CD14-positive monocyte (primary cell): ENCODE measurements around the gene CREB5. TPM values are rescaled to one million over a fixed set of nuclear protein-coding genes. Genes with fewer than 3 reads are reported as not detected.

ENCODE experiments used
- DNase-seq, 3 donors: peaks; one replicate each; pipeline ENCODE4 v3.0.0-alpha.2; 2011 to 2022
- H2AFZ ChIP-seq: 2 replicates; pipeline ENCODE4 v1.6.0; 2012; ENCODE audit warnings: mild to moderate bottlenecking, low read depth, low read length, inconsistent platforms; ENCODE audit not compliant: insufficient read depth, poor library complexity, severe bottlenecking
- H3K27ac ChIP-seq, 2 donors: 1 replicate in 1 of 2; 2 replicates in 1 of 2; pipeline ENCODE4 v1.5.1; 2012 to 2013; ENCODE audit warnings: low read length in 2 of 2, control low read depth in 1 of 2, inconsistent platforms in 1 of 2, low read depth in 1 of 2, mild to moderate bottlenecking in 1 of 2
- H3K27me3 ChIP-seq, 2 donors: one replicate each; pipeline versions ENCODE4 v1.6.0 to v1.6.1; 2011 to 2013; ENCODE audit warnings: low read length in 2 of 2; ENCODE audit not compliant: control insufficient read depth in 2 of 2, insufficient read depth in 2 of 2
- H3K36me3 ChIP-seq, 2 donors: replicated peaks in 1 of 2; 1 replicate in 1 of 2; 2 replicates in 1 of 2; pipeline versions ENCODE4 v1.5.1 to v1.6.1; 2012 to 2013; ENCODE audit warnings: low read length in 2 of 2, control low read depth in 1 of 2, inconsistent platforms in 1 of 2, mild to moderate bottlenecking in 1 of 2; ENCODE audit not compliant: insufficient read depth in 2 of 2, control insufficient read depth in 1 of 2
- H3K4me1 ChIP-seq, 2 donors: 1 replicate in 1 of 2; 2 replicates in 1 of 2; pipeline versions ENCODE4 v1.5.1 to v1.6.1; 2012 to 2013; ENCODE audit warnings: low read length in 2 of 2, control low read depth in 1 of 2, inconsistent platforms in 1 of 2, mild to moderate bottlenecking in 1 of 2, moderate library complexity in 1 of 2; ENCODE audit not compliant: insufficient read depth in 2 of 2, control insufficient read depth in 1 of 2
- H3K4me2 ChIP-seq: replicated peaks from 2 replicates; pipeline ENCODE3; 2012; ENCODE audit warnings: low read length, moderate library complexity, mild to moderate bottlenecking; ENCODE audit not compliant: poor library complexity, severe bottlenecking; ENCODE audit errors: extremely low read depth
- H3K4me3 ChIP-seq, 3 experiments: fragments of 200-600 bp in 1 of 3; sonication (generic) in 1 of 3; replicated peaks in 1 of 3; 1 replicate in 2 of 3; 2 replicates in 1 of 3; pipeline ENCODE4 v1.5.1; 2011 to 2013; ENCODE audit warnings: low read length in 3 of 3, mild to moderate bottlenecking in 3 of 3, control low read depth in 2 of 3, low read depth in 2 of 3, inconsistent platforms in 1 of 3, moderate library complexity in 1 of 3
- H3K79me2 ChIP-seq: 2 replicates; pipeline ENCODE4 v1.6.0; 2012; ENCODE audit warnings: mild to moderate bottlenecking, control low read depth, inconsistent platforms, low read length, moderate library complexity; ENCODE audit not compliant: insufficient read depth
- H3K9ac ChIP-seq: 2 replicates; pipeline ENCODE4 v1.6.0; 2017; ENCODE audit warnings: low read length, mild to moderate bottlenecking; ENCODE audit not compliant: insufficient read depth, poor library complexity, severe bottlenecking
- H3K9me3 ChIP-seq, 2 donors: replicated peaks in 1 of 2; 1 replicate in 1 of 2; 2 replicates in 1 of 2; pipeline versions ENCODE4 v1.5.1 to v1.6.1; 2012 to 2013; ENCODE audit warnings: low read length in 2 of 2, control low read depth in 1 of 2; ENCODE audit not compliant: control insufficient read depth in 1 of 2, insufficient read depth in 1 of 2
- H4K20me1 ChIP-seq: 2 replicates; pipeline ENCODE4 v1.6.0; 2012; ENCODE audit warnings: mild to moderate bottlenecking, low read length, control low read depth, moderate library complexity; ENCODE audit not compliant: insufficient read depth
- H3K27ac Mint-ChIP-seq, 7 donors: one replicate each; pipeline ENCODE4 v1.8.0; 2020; ENCODE audit warnings: mild to moderate bottlenecking in 7 of 7, mixed read lengths in 7 of 7, moderate library complexity in 6 of 7, inconsistent platforms in 2 of 7
- H3K27me3 Mint-ChIP-seq, 3 donors: one replicate each; pipeline ENCODE4 v1.8.0; 2021 to 2022; ENCODE audit warnings: low read depth in 3 of 3, mild to moderate bottlenecking in 3 of 3, mixed read lengths in 3 of 3, moderate library complexity in 3 of 3, inconsistent platforms in 1 of 3
- H3K36me3 Mint-ChIP-seq, 2 donors: one replicate each; pipeline ENCODE4 v1.8.0; 2020; ENCODE audit warnings: mixed read lengths in 2 of 2, inconsistent platforms in 1 of 2, mild to moderate bottlenecking in 1 of 2
- H3K4me1 Mint-ChIP-seq: one replicate; pipeline ENCODE4 v1.8.0; 2020; ENCODE audit warnings: mild to moderate bottlenecking, mixed read lengths
- H3K4me3 Mint-ChIP-seq, 2 donors: one replicate each; pipeline ENCODE4 v1.8.0; 2020; ENCODE audit warnings: mild to moderate bottlenecking in 2 of 2, mixed read lengths in 2 of 2, moderate library complexity in 1 of 2
- H3K9me3 Mint-ChIP-seq, 7 donors: one replicate each; pipeline ENCODE4 v1.8.0; 2020 to 2022; ENCODE audit warnings: mixed read lengths in 7 of 7, mild to moderate bottlenecking in 6 of 7, moderate library complexity in 6 of 7, inconsistent platforms in 2 of 7
- WGBS: methylation state at CpG from one replicate; pipeline ENCODE4 v1.1.5; 2013; ENCODE audit warnings: missing lambda C conversion rate; ENCODE audit not compliant: insufficient coverage; 5-methylcytosine and 5-hydroxymethylcytosine counted together
- intact Hi-C, 2 donors: fragments of 100-400 bp; cut with micrococcal nuclease; formaldehyde crosslinking; loops; one replicate each; pipeline versions ENCODE4 v1.15.0 to v1.15.1; 2023
- polyA plus RNA-seq, 3 donors: library from polyadenylated mRNA; depleted of rRNA in 1 of 3; unstranded in 2 of 3; stranded (reverse) in 1 of 3; fragments of 300-500 nt in 2 of 3; fragments of >200 nt in 1 of 3; fragmentation: Illumina TruSeq in 2 of 3; gene quantifications; 1 replicate in 2 of 3; 2 replicates in 1 of 3; pipeline ENCODE4 v1.2.3, GENCODE V29; 2012 to 2021
- TF ChIP-seq, protein P1 (sequence below): fragments of 200-600 bp; IDR thresholded peaks from one replicate; pipeline ENCODE4 v1.8.0; 2022; ENCODE audit warnings: antibody characterized with exemption, mild to moderate bottlenecking

Gene CREB5
- polyA plus RNA-seq, 3 donors: 25.1 to 72.3 (median 44.2) TPM

DNA sequence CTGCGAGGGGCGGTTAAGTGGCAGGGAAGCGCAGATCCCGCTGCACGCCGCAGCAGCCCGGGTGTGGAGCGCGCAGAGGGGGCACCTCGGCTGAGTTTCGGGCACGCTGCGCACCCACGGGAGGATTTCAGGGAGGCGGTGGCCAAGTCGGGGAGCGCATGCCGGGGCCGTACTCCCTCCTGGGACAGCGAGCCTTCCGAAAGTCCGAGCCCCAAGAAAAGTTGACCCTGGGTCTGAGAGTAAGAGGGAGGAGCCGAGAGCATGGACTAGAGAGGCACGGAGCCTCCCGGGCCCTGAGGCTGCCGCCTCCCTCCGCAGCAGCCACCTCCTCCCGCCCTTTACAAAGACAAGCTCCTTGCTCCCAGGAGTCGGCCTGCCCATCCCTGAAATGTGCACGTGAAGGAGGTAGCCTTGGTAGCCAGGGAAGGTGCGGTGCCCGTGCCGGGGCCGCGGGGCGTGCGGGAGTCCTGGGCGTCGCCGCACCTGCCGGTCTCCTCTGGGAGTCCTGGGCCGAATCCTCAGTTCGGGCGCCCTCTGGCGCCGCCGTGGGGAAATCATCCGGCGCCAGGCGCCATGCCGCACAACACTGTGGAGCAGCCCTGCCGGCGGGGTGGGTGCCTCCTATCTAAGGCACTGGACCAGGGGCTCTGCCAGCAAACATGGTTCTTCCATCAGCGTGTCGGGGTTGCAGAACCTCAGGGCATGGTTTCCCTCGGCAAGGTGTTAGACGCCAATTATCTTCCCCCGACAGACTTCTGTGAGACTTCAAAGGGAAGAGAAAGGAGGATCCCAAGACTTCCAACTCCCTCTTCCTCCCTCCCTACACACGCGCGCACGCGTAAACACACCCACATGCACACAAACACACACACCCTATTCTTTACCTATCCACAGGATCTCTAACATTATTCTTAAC is 441.8 kb downstream of the CREB5 start:
- peaks cover 0 to 4% (median 0%) of the 10 kb centered on the region in 7 donors for H3K9me3 Mint-ChIP-seq
- H3K79me2 ChIP-seq: no peaks in the 10 kb centered on the region
- peak overlapping the region; percentile 47 for H3K9ac ChIP-seq
- peaks cover 15% of the 10 kb centered on the region for H3K4me1 Mint-ChIP-seq
- H3K27me3 Mint-ChIP-seq: peaks cover 57 to 79% (median 60%) of the 10 kb centered on the region in 3 donors
- peak overlapping the region; percentile 92 for H3K4me2 ChIP-seq
- H3K36me3 ChIP-seq: no peaks in the 10 kb centered on the region
- H3K27ac Mint-ChIP-seq: no peak overlapping the region
- TF ChIP-seq, protein P1, sequence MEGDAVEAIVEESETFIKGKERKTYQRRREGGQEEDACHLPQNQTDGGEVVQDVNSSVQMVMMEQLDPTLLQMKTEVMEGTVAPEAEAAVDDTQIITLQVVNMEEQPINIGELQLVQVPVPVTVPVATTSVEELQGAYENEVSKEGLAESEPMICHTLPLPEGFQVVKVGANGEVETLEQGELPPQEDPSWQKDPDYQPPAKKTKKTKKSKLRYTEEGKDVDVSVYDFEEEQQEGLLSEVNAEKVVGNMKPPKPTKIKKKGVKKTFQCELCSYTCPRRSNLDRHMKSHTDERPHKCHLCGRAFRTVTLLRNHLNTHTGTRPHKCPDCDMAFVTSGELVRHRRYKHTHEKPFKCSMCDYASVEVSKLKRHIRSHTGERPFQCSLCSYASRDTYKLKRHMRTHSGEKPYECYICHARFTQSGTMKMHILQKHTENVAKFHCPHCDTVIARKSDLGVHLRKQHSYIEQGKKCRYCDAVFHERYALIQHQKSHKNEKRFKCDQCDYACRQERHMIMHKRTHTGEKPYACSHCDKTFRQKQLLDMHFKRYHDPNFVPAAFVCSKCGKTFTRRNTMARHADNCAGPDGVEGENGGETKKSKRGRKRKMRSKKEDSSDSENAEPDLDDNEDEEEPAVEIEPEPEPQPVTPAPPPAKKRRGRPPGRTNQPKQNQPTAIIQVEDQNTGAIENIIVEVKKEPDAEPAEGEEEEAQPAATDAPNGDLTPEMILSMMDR: peak; percentile 96
- H3K4me1 ChIP-seq: peaks cover 10 to 16% of the 10 kb centered on the region in 2 donors
- peak overlapping the region; percentile 84 to 92 for H3K4me3 Mint-ChIP-seq
- H3K27ac ChIP-seq: no peak overlapping the region
- H4K20me1 ChIP-seq: no peaks in the 10 kb centered on the region
- WGBS: 2% methylated on average over 49 of the region's 63 CpGs
- peak; percentile 51 to 66 (median 58) for DNase-seq
- peak overlapping the region; percentile 97 for H2AFZ ChIP-seq
- no peaks in the 10 kb centered on the region for H3K9me3 ChIP-seq
- H3K36me3 Mint-ChIP-seq: no peaks in the 10 kb centered on the region
- peaks cover 40 to 57% of the 10 kb centered on the region in 2 donors for H3K27me3 ChIP-seq
- intact Hi-C loops: loop anchor here (5.0 to 10.0 kb wide), 3 partner anchors 239 to 467 kb away; no protein-coding TSS in a partner anchor
- peak overlapping the region; percentile 20 to 81 (median 55) for H3K4me3 ChIP-seq

DNA sequence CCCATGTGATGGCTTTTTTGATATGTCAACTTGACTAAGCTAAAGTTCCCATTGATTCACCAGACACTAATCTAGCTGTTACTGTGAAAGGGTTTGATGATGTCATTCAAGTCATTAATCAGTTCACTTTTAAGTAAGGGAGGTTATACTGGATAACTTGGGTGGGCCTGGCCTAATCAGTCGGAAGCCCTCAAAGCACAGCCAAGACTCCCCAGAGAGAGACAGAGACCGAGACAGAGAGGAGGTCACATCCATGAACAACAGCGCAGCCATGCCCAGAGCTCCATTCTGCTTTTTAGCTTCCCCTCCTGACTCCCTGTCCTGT is 442.4 kb downstream of the CREB5 start:
- Histone ChIP-seq H2AFZ (no peak overlapping the region), H3K4me1 (peaks cover 10 to 16% of the 10 kb centered on the region in 2 donors), H3K9me3 (no peaks in the 10 kb centered on the region), H3K79me2 (no peaks in the 10 kb centered on the region), H3K4me3 (no peak overlapping the region), H3K27me3 (peaks cover 42 to 55% of the 10 kb centered on the region in 2 donors), H3K36me3 (no peaks in the 10 kb centered on the region), H3K9ac (no peak overlapping the region), H4K20me1 (no peaks in the 10 kb centered on the region), H3K27ac (no peak overlapping the region), H3K4me2 (no peak overlapping the region)
- Mint-ChIP-seq H3K9me3 (peaks cover 0 to 4% (median 0%) of the 10 kb centered on the region in 7 donors), H3K27me3 (peaks cover 57 to 80% (median 60%) of the 10 kb centered on the region in 3 donors), H3K4me1 (peaks cover 15% of the 10 kb centered on the region), H3K27ac (no peak overlapping the region), H3K4me3 (peak overlapping the region in 1 of 2 donors; percentile 78), H3K36me3 (no peaks in the 10 kb centered on the region)
- TF ChIP-seq, protein P1: no peak
- 100% methylated on average over 1 of the region's 3 CpGs for WGBS
- no peak for DNase-seq
- intact Hi-C loops: loop anchor here (5.0 to 10.0 kb wide), 3 partner anchors 240 to 467 kb away; no protein-coding TSS in a partner anchor
